K562 treated with DMSO at 1 percent for 24 hours (cell line): ENCODE results near the gene SPATA18. TPM values are rescaled to one million over a fixed set of nuclear protein-coding genes. Genes with fewer than 3 reads are reported as not detected.

ENCODE experiments used
- total RNA-seq: library from RNA; unstranded; fragments of 300-600 nt; gene quantifications from 2 replicates; pipeline ENCODE4 v1.2.3, GENCODE V29; 2022; ENCODE audit warnings: low read depth; ENCODE audit not compliant: insufficient read depth

SPATA18 gene
- not detected in 2 replicates for total RNA-seq

GRCh38 chr4:52051213-52051614 lies at the start of gene SPATA18:
Gene SPATA18, plus strand, starts transcription at chr4:52051304. Its CDS starts 401 bp downstream, at chr4:52051705.

GRCh38 chr4:52019936-52020657 lies 31.0 kb upstream of the SPATA18 start, which contains the start of gene LRRC66:
Gene LRRC66, minus strand, starts transcription at chr4:52020363. Its CDS starts 2,750 bp downstream, at chr4:52017613.

GRCh38 chr4:52038103-52038912 lies 12.8 kb upstream of the SPATA18 start, which contains the start of gene SGCB:
Gene SGCB, minus strand, starts transcription at chr4:52038299. Its CDS starts 40 bp downstream, at chr4:52038259.

Other genes with a start within 250 kb of the SPATA18 start
- gene DCUN1D4, start 208.2 kb upstream of the SPATA18 start, total RNA-seq, result 4.7 and 8.4 TPM in 2 replicates
- gene LRRC66, start 30.9 kb upstream of the SPATA18 start, total RNA-seq, result not detected in 2 replicates
- 0.20 and 0.50 TPM in 2 replicates for gene SGCB, start 13.0 kb upstream of the SPATA18 start, total RNA-seq